Mucosa of descending colon (tissue), 3 donors: ENCODE results near the gene DLL3. TPM values are rescaled to one million over a fixed set of nuclear protein-coding genes. Genes with fewer than 3 reads are reported as not detected.
"Not testable (repeated sequence)": the region's sequence is repeated elsewhere in the genome, so short reads cannot be mapped to it uniquely, and the experiment has no call there.

Experiments used
- ATAC-seq: fragments of 200-7000 bp; cut with Tn5 transposase; one replicate; pipeline ENCODE4 v1.9.1; 2020; ENCODE audit warnings: mild to moderate bottlenecking, moderate library complexity
- DNase-seq, 3 donors: peaks; one replicate each; pipeline ENCODE4 v3.0.0-alpha.2; 2020
- H3K36me3 ChIP-seq: fragments of 200-600 bp; one replicate; pipeline ENCODE4 v1.8.0; 2021; ENCODE audit warnings: low read depth, mild to moderate bottlenecking
- H3K4me1 ChIP-seq: fragments of 200-600 bp; one replicate; pipeline ENCODE4 v1.8.0; 2021; ENCODE audit warnings: low read depth, mild to moderate bottlenecking
- H3K4me3 ChIP-seq: fragments of 200-600 bp; one replicate; pipeline ENCODE4 v1.8.0; 2021; ENCODE audit warnings: mild to moderate bottlenecking
- H3K9me3 ChIP-seq: fragments of 200-600 bp; one replicate; pipeline ENCODE4 v1.8.0; 2021; ENCODE audit warnings: mild to moderate bottlenecking
- CTCF ChIP-seq: fragments of 200-600 bp; IDR thresholded peaks from one replicate; pipeline ENCODE4 v1.8.0; 2022; ENCODE audit warnings: antibody characterized with exemption, mild to moderate bottlenecking
- intact Hi-C, 2 donors: fragments of 100-400 bp; cut with DNase I in 1 of 2; cut with micrococcal nuclease in 1 of 2; formaldehyde crosslinking; loops; one replicate each; pipeline versions ENCODE4 v1.11.0 to v1.11.1; 2022; cut with DNase I, micrococcal nuclease
- long read RNA-seq, 2 donors: library from polyadenylated mRNA; unstranded; transcript quantifications; one replicate each; pipeline ENCODE4 v2.0.0, GENCODE V29; 2019 to 2021
- total RNA-seq, 3 donors: library from RNA; stranded (reverse); fragmentation: NEBNext Ultra II Directional in 2 of 3; extraction: Animal tissue kit (Norgen Biotek cat#: 25700) in 2 of 3; gene quantifications; one replicate each; pipeline versions ENCODE4 v1.2.1 to v1.2.4, GENCODE V29; 2021 to 2023
- donor health status: DM: no; HTN: no; CAD: no; lungs with moderate emphysema.
- donor health status: DM: no; HTN: no; CAD: no.
- donor health status: DM: no; HTN: yes; CAD: no.

DLL3 gene
- not detected for total RNA-seq
- long read RNA-seq, donor 1 = 0 reads
- long read RNA-seq, donor 2 = 0 reads

GRCh38 chr19:39498798-39499642 is at the start of gene DLL3:
Gene DLL3 (plus strand): TSS chr19:39498947. CDS start chr19:39498975, 28 bp downstream.
- no peak for TF ChIP-seq CTCF
- Histone ChIP-seq H3K36me3 (no peaks in the 10 kb centered on the region), H3K4me3 (no peak within 1 kb of the TSS), H3K9me3 (no peaks in the 10 kb centered on the region), H3K4me1 (peaks cover 17% of the 10 kb centered on the region)
- DNase-seq (no peak), ATAC-seq (peak; percentile 31)
- intact Hi-C loops = no loop called here

DNA sequence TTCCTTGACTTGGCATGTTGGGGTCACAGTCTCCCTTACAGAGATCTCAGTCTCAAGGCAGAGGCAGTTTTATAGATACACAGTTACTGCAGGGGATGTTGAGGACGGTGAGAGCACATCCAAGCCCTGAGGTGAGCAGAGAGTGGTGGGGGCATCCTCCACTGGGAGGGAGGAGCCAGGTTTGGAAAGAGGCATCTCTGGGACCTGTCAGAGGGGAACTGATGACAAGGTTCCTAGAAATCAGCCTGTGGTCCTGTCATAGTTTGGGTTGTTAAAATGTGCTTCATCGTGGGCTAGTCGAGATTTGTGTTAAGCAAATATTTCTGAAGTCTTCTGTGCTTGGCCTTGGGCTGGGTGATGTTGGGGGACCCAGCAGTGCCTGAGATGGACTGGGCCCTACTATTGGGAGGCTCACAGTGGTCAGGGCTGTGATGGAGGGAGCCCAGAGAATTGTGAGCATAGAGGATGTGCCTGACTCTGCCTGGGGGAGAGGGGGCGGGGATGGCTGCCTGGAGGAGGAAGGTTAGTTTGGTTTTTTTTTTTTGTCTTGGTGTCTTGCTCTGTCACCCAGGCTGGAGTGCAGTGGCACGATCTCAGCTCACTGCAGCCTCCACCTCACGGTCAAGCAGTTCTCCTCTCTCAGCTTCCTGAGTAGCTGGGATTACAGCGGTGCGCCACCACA is 49.5 kb upstream of the DLL3 start:
- DNase-seq = peak in 1 of 3 donors; percentile 3
- no peak for ATAC-seq
- Histone ChIP-seq H3K36me3 (no peaks in the 10 kb centered on the region), H3K4me3 (no peak overlapping the region), H3K9me3 (no peaks in the 10 kb centered on the region), H3K4me1 (peaks cover 12% of the 10 kb centered on the region)
- TF ChIP-seq CTCF = no peak
- intact Hi-C loops = no loop called here

- intact Hi-C loops, ATAC-seq: not testable (repeated sequence)
- H3K4me1 ChIP-seq = peaks cover 10% of the 10 kb centered on the region
These were observed 47.5 kb upstream of the DLL3 start for GRCh38 chr19:39451257-39451656.

GRCh38 chr19:39463403-39463802 is 35.3 kb upstream of the DLL3 start:
- DNase-seq = no peak
- Histone ChIP-seq H3K9me3 (no peaks in the 10 kb centered on the region), H3K4me1 (no peaks in the 10 kb centered on the region), H3K4me3 (no peak overlapping the region), H3K36me3 (peaks cover 16% of the 10 kb centered on the region)
- no peak for ATAC-seq
- intact Hi-C loops = no loop called here
- TF ChIP-seq CTCF = no peak

More at GRCh38 chr19:39451257-39451656, 47.5 kb upstream of the DLL3 start:
- not testable (repeated sequence) for H3K36me3 ChIP-seq, DNase-seq, H3K4me3 ChIP-seq, H3K9me3 ChIP-seq

- no peak for DNase-seq
- H3K9me3 ChIP-seq = no peaks in the 10 kb centered on the region
- no peaks in the 10 kb centered on the region for H3K4me1 ChIP-seq
- peaks cover 21% of the 10 kb centered on the region for H3K36me3 ChIP-seq
- no peak overlapping the region for H3K4me3 ChIP-seq
- no peak for ATAC-seq
- no peak for TF ChIP-seq CTCF
- intact Hi-C loops = no loop called here
These were observed 32.6 kb upstream of the DLL3 start for GRCh38 chr19:39465956-39466747.
